ENCODE measurements around the gene SLC4A5.
"Not testable (repeated sequence)": the region's sequence is repeated elsewhere in the genome, so short reads cannot be mapped to it uniquely, and the experiment has no call there.

Gene SLC4A5

DNA sequence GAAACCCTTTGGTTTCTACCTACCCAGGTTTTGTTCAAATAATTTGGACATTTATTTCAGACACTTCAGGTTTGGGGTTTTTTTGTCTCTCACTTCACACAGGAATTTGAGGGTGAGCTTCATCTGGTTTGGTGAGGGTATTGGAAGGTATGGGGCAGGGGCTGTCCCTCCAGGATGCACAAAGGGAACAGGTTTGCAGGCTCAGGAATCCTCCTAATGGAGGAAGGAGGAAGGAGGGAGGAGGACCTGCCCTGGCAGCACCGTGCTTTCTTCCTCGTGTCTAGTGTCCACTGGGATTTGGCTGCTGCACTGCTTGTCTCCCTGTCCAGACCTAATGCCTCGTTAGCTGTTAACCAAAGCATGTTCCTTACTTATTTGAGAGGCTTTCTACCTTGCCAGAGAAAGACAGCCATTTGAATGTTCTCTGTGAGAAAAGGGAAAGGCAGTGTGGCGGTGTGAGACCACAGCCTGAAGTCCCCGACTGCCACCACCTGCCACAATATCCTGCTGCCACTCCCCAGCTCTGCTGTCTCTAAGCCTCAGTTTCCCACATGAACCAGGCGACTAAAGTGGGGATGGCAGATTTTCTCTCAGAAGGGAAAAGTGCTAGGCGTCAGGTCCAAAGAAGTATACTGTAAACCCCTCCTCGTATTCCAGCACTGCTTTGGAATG is 2.2 kb upstream of the SLC4A5 start:
- Histone ChIP-seq H3K9me3 (ENCODE audit: control insufficient read depth in 2 of 2, low read length in 2 of 2) (no peaks in the 10 kb centered on the region), H3K27me3 (ENCODE audit: control insufficient read depth in 2 of 2, insufficient read depth in 2 of 2, low read length in 2 of 2) (no peaks in the 10 kb centered on the region), H3K4me1 (ENCODE audit: control insufficient read depth in 2 of 2, insufficient read depth in 2 of 2, low read length in 2 of 2) (no peaks in the 10 kb centered on the region), H3K36me3 (ENCODE audit: control insufficient read depth in 2 of 2, insufficient read depth in 2 of 2, low read length in 2 of 2) (no peaks in the 10 kb centered on the region), H3K4me3 (ENCODE audit: low read length in 2 of 2) (no peak overlapping the region), H3K9ac (ENCODE audit: low read depth in 1 of 2, low read length in 2 of 2) (no peak overlapping the region), H3K27ac (ENCODE audit: low read depth in 2 of 2, low read length in 2 of 2) (no peak overlapping the region)

DNA sequence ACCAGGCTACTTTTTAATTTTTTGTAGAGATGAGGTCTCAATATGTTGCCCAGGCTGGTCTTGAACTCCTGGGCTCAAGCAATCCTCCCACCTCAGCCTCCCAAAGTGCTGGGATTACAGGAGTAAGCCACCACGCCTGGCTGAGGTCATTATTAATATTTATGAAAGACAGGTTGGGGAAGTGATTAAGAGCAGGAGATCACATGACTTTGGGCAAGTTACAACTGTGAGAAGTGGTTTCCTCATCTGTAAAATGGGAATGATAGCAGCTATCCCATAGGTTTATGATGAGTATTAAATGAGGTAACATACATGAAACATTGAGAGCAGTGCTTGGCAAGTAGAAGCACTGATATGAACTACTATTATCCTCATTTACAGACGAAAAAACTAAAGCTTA is 7.0 kb downstream of the SLC4A5 start:
- not testable (repeated sequence) for H3K9me3 ChIP-seq (ENCODE audit: control insufficient read depth in 2 of 2, low read length in 2 of 2); H3K9ac ChIP-seq (ENCODE audit: low read depth in 1 of 2, low read length in 2 of 2); H3K36me3 ChIP-seq (ENCODE audit: control insufficient read depth in 2 of 2, insufficient read depth in 2 of 2, low read length in 2 of 2); H3K4me1 ChIP-seq (ENCODE audit: control insufficient read depth in 2 of 2, insufficient read depth in 2 of 2, low read length in 2 of 2); H3K27ac ChIP-seq (ENCODE audit: low read depth in 2 of 2, low read length in 2 of 2); H3K4me3 ChIP-seq (ENCODE audit: low read length in 2 of 2); H3K27me3 ChIP-seq (ENCODE audit: control insufficient read depth in 2 of 2, insufficient read depth in 2 of 2, low read length in 2 of 2)

DNA sequence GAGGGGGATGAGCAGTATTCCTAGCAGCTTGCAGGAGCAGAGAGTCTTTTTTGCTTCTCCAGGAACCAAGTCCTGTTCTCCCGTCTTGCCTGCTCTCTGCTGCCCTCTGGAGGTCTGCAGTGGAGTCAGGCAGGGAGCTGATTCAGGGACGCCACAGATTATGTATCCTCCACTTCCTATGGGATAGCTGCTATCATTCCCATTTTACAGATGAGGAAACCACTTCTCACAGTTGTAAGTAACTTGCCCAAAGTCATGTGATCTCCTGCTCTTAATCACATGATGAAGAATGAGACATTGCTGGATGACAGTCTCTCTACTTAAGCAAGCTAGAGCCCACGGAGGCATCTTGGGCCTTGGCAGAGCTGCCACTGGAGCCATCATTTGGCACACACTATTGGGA is 8.3 kb downstream of the SLC4A5 start:
- Histone ChIP-seq H3K36me3 (ENCODE audit: control insufficient read depth in 2 of 2, insufficient read depth in 2 of 2, low read length in 2 of 2) (peaks cover under 1 to 5% of the 10 kb centered on the region in 2 donors), H3K4me3 (ENCODE audit: low read length in 2 of 2) (no peak overlapping the region), H3K9ac (ENCODE audit: low read depth in 1 of 2, low read length in 2 of 2) (no peak overlapping the region), H3K27me3 (ENCODE audit: control insufficient read depth in 2 of 2, insufficient read depth in 2 of 2, low read length in 2 of 2) (no peaks in the 10 kb centered on the region), H3K9me3 (ENCODE audit: control insufficient read depth in 2 of 2, low read length in 2 of 2) (no peaks in the 10 kb centered on the region), H3K4me1 (ENCODE audit: control insufficient read depth in 2 of 2, insufficient read depth in 2 of 2, low read length in 2 of 2) (no peaks in the 10 kb centered on the region), H3K27ac (ENCODE audit: low read depth in 2 of 2, low read length in 2 of 2) (no peak overlapping the region)

- no peak overlapping the region for H3K9ac ChIP-seq (ENCODE audit: low read depth in 1 of 2, low read length in 2 of 2)
- H3K27me3 ChIP-seq (ENCODE audit: control insufficient read depth in 2 of 2, insufficient read depth in 2 of 2, low read length in 2 of 2), result no peaks in the 10 kb centered on the region
- no peaks in the 10 kb centered on the region for H3K9me3 ChIP-seq (ENCODE audit: control insufficient read depth in 2 of 2, low read length in 2 of 2)
- H3K4me1 ChIP-seq (ENCODE audit: control insufficient read depth in 2 of 2, insufficient read depth in 2 of 2, low read length in 2 of 2), result no peaks in the 10 kb centered on the region
- no peak overlapping the region for H3K27ac ChIP-seq (ENCODE audit: low read depth in 2 of 2, low read length in 2 of 2)
- H3K36me3 ChIP-seq (ENCODE audit: control insufficient read depth in 2 of 2, insufficient read depth in 2 of 2, low read length in 2 of 2), result peaks cover 3 to 5% of the 10 kb centered on the region in 2 donors
- no peak overlapping the region for H3K4me3 ChIP-seq (ENCODE audit: low read length in 2 of 2)
Measured at GRCh38 chr2:74333896-74334586, 9.2 kb downstream of the SLC4A5 start.

GRCh38 chr2:74333175-74333574 is 10.0 kb downstream of the SLC4A5 start:
- Histone ChIP-seq H3K27ac (ENCODE audit: low read depth in 2 of 2, low read length in 2 of 2) (no peak overlapping the region), H3K9me3 (ENCODE audit: control insufficient read depth in 2 of 2, low read length in 2 of 2) (no peaks in the 10 kb centered on the region), H3K4me3 (ENCODE audit: low read length in 2 of 2) (no peak overlapping the region), H3K4me1 (ENCODE audit: control insufficient read depth in 2 of 2, insufficient read depth in 2 of 2, low read length in 2 of 2) (no peaks in the 10 kb centered on the region), H3K27me3 (ENCODE audit: control insufficient read depth in 2 of 2, insufficient read depth in 2 of 2, low read length in 2 of 2) (no peaks in the 10 kb centered on the region), H3K36me3 (ENCODE audit: control insufficient read depth in 2 of 2, insufficient read depth in 2 of 2, low read length in 2 of 2) (peaks cover 3 to 5% of the 10 kb centered on the region in 2 donors), H3K9ac (ENCODE audit: low read depth in 1 of 2, low read length in 2 of 2) (no peak overlapping the region)

DNA sequence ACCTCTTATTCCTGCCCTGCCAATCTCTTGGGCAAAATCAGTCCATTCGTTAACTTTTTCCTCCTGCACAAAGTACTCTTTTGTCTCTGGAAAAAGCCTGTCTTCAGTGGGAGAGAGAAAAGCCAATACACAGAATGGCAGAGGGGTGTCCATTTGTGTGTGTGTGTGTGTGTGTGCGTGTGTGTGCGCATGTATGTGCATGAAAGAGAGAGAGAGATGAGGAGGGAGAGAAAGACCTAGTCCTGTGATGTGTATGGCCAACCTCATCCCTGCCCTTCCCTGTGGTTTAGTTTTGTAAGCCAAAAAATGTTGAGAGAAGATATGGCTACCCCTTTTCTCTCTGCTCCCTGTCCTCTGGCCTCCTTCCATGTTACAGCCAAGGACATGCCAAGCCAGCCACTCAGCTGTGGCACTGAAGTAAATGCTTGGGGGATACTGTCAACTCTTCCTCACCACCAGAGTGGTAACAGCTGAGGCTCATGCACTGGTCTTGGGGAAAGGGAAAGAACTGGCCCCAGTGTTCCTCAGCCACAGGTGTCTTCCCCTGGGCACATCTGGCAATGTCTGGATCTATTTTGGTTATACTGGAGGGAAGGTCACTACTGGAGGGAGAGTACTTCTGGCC is 10.6 kb downstream of the SLC4A5 start:
- Histone ChIP-seq H3K4me1 (ENCODE audit: control insufficient read depth in 2 of 2, insufficient read depth in 2 of 2, low read length in 2 of 2) (no peaks in the 10 kb centered on the region), H3K27ac (ENCODE audit: low read depth in 2 of 2, low read length in 2 of 2) (no peak overlapping the region), H3K36me3 (ENCODE audit: control insufficient read depth in 2 of 2, insufficient read depth in 2 of 2, low read length in 2 of 2) (peaks cover 3 to 5% of the 10 kb centered on the region in 2 donors), H3K27me3 (ENCODE audit: control insufficient read depth in 2 of 2, insufficient read depth in 2 of 2, low read length in 2 of 2) (no peaks in the 10 kb centered on the region), H3K9ac (ENCODE audit: low read depth in 1 of 2, low read length in 2 of 2) (no peak overlapping the region), H3K4me3 (ENCODE audit: low read length in 2 of 2) (no peak overlapping the region), H3K9me3 (ENCODE audit: control insufficient read depth in 2 of 2, low read length in 2 of 2) (no peaks in the 10 kb centered on the region)

GRCh38 chr2:74328573-74328972 is 14.6 kb downstream of the SLC4A5 start:
- H3K9ac ChIP-seq (ENCODE audit: low read depth in 1 of 2, low read length in 2 of 2), result no peak overlapping the region
- H3K27ac ChIP-seq (ENCODE audit: low read depth in 2 of 2, low read length in 2 of 2), result no peak overlapping the region

GRCh38 chr2:74328074-74328473 is 15.1 kb downstream of the SLC4A5 start:
- peaks cover 3 to 5% of the 10 kb centered on the region in 2 donors for H3K36me3 ChIP-seq (ENCODE audit: control insufficient read depth in 2 of 2, insufficient read depth in 2 of 2, low read length in 2 of 2)
- H3K27me3 ChIP-seq (ENCODE audit: control insufficient read depth in 2 of 2, insufficient read depth in 2 of 2, low read length in 2 of 2), result no peaks in the 10 kb centered on the region
- no peak overlapping the region for H3K9ac ChIP-seq (ENCODE audit: low read depth in 1 of 2, low read length in 2 of 2)
- H3K9me3 ChIP-seq (ENCODE audit: control insufficient read depth in 2 of 2, low read length in 2 of 2), result no peaks in the 10 kb centered on the region
- no peak overlapping the region for H3K4me3 ChIP-seq (ENCODE audit: low read length in 2 of 2)
- no peaks in the 10 kb centered on the region for H3K4me1 ChIP-seq (ENCODE audit: control insufficient read depth in 2 of 2, insufficient read depth in 2 of 2, low read length in 2 of 2)
- no peak overlapping the region for H3K27ac ChIP-seq (ENCODE audit: low read depth in 2 of 2, low read length in 2 of 2)

More at GRCh38 chr2:74328573-74328972, 14.6 kb downstream of the SLC4A5 start:
- H3K9me3 ChIP-seq (ENCODE audit: control insufficient read depth in 2 of 2, low read length in 2 of 2), result no peaks in the 10 kb centered on the region
- peaks cover 3 to 5% of the 10 kb centered on the region in 2 donors for H3K36me3 ChIP-seq (ENCODE audit: control insufficient read depth in 2 of 2, insufficient read depth in 2 of 2, low read length in 2 of 2)
- no peaks in the 10 kb centered on the region for H3K4me1 ChIP-seq (ENCODE audit: control insufficient read depth in 2 of 2, insufficient read depth in 2 of 2, low read length in 2 of 2)
- H3K4me3 ChIP-seq (ENCODE audit: low read length in 2 of 2), result no peak overlapping the region
- H3K27me3 ChIP-seq (ENCODE audit: control insufficient read depth in 2 of 2, insufficient read depth in 2 of 2, low read length in 2 of 2), result no peaks in the 10 kb centered on the region

DNA sequence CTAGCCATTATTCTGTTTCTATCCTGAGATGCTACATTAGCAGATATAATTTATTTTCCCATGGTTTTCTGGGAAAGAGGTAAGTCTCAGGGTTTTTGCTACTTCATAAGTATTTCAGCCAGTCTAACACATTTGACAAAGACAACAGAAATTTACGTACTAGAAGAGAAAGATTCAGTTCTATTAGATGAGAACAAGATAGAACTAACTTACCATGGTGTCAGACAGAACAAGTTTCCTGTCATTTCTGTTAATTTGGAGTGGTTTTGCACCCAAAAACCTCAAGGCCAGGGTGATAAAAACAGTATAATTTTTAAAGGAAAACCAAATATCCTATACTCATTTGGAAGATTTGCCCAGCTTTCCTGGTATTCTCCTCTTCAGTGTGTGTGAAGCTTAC is 15.6 kb downstream of the SLC4A5 start:
- H3K4me3 ChIP-seq (ENCODE audit: low read length in 2 of 2), result no peak overlapping the region
- H3K9ac ChIP-seq (ENCODE audit: low read depth in 1 of 2, low read length in 2 of 2), result no peak overlapping the region
- no peaks in the 10 kb centered on the region for H3K4me1 ChIP-seq (ENCODE audit: control insufficient read depth in 2 of 2, insufficient read depth in 2 of 2, low read length in 2 of 2)
- H3K36me3 ChIP-seq (ENCODE audit: control insufficient read depth in 2 of 2, insufficient read depth in 2 of 2, low read length in 2 of 2), result peaks cover 3 to 5% of the 10 kb centered on the region in 2 donors
- H3K9me3 ChIP-seq (ENCODE audit: control insufficient read depth in 2 of 2, low read length in 2 of 2), result no peaks in the 10 kb centered on the region
- H3K27me3 ChIP-seq (ENCODE audit: control insufficient read depth in 2 of 2, insufficient read depth in 2 of 2, low read length in 2 of 2), result no peaks in the 10 kb centered on the region
- H3K27ac ChIP-seq (ENCODE audit: low read depth in 2 of 2, low read length in 2 of 2), result no peak overlapping the region

GRCh38 chr2:74327199-74327598 is 16.0 kb downstream of the SLC4A5 start:
- no peaks in the 10 kb centered on the region for H3K4me1 ChIP-seq (ENCODE audit: control insufficient read depth in 2 of 2, insufficient read depth in 2 of 2, low read length in 2 of 2)
- H3K36me3 ChIP-seq (ENCODE audit: control insufficient read depth in 2 of 2, insufficient read depth in 2 of 2, low read length in 2 of 2), result peaks cover 3 to 5% of the 10 kb centered on the region in 2 donors
- H3K4me3 ChIP-seq (ENCODE audit: low read length in 2 of 2), result no peak overlapping the region
- no peak overlapping the region for H3K27ac ChIP-seq (ENCODE audit: low read depth in 2 of 2, low read length in 2 of 2)
- H3K9me3 ChIP-seq (ENCODE audit: control insufficient read depth in 2 of 2, low read length in 2 of 2), result no peaks in the 10 kb centered on the region
- H3K9ac ChIP-seq (ENCODE audit: low read depth in 1 of 2, low read length in 2 of 2), result no peak overlapping the region
- no peaks in the 10 kb centered on the region for H3K27me3 ChIP-seq (ENCODE audit: control insufficient read depth in 2 of 2, insufficient read depth in 2 of 2, low read length in 2 of 2)

Data from mucosa of rectum (tissue), 2 donors.